ENCODE data around the gene VWF. TPM values are rescaled to one million over a fixed set of nuclear protein-coding genes. Genes with fewer than 3 reads are reported as not detected.
"Not testable (repeated sequence)": the region's sequence is repeated elsewhere in the genome, so short reads cannot be mapped to it uniquely, and the experiment has no call there.

VWF gene
- total RNA-seq, 2 experiments from 2014 or later: not detected

- no peaks in the 10 kb centered on the region for H3K4me1 Mint-ChIP-seq
- no peak overlapping the region for H3K27ac Mint-ChIP-seq
- no peaks in the 10 kb centered on the region for H3K27me3 Mint-ChIP-seq
- CTCF ChIA-PET: interaction anchor here (0.9 to 9.0 kb wide), 9 partner anchors 10 to 265 kb away, joined by 3 to 129 read pairs (median 5); no protein-coding TSS in a partner anchor
- no peaks in the 10 kb centered on the region for H3K36me3 Mint-ChIP-seq (ENCODE audit: low read depth)
- no peak overlapping the region for H3K4me3 Mint-ChIP-seq
- no peak for DNase-seq
- no peaks in the 10 kb centered on the region for H3K9me3 Mint-ChIP-seq
- POLR2A ChIA-PET: no interaction called here
These were observed 87.0 kb downstream of the VWF start for GRCh38 chr12:6037459-6037858.

GRCh38 chr12:6036509-6036908, 88.0 kb downstream of the VWF start:
- H3K9me3 Mint-ChIP-seq: no peaks in the 10 kb centered on the region
- DNase-seq: no peak
- ChIA-PET POLR2A (no interaction called here), CTCF (interaction anchor here (9.0 kb wide), 1 partner anchor 46 kb away, joined by 129 read pairs; no protein-coding TSS in a partner anchor)
- H3K4me1 Mint-ChIP-seq: no peaks in the 10 kb centered on the region
- H3K27me3 Mint-ChIP-seq: no peaks in the 10 kb centered on the region
- no peak overlapping the region for H3K4me3 Mint-ChIP-seq
- H3K36me3 Mint-ChIP-seq (ENCODE audit: low read depth): no peaks in the 10 kb centered on the region
- no peak overlapping the region for H3K27ac Mint-ChIP-seq

GRCh38 chr12:6034596-6034995, 89.9 kb downstream of the VWF start:
- CTCF ChIA-PET: interaction anchor here (9.0 kb wide), 1 partner anchor 44 kb away, joined by 129 read pairs; no protein-coding TSS in a partner anchor
- Mint-ChIP-seq H3K4me1 (no peaks in the 10 kb centered on the region), H3K9me3 (no peaks in the 10 kb centered on the region), H3K27ac (no peak overlapping the region), H3K4me3 (no peak overlapping the region), H3K27me3 (peaks cover 3% of the 10 kb centered on the region), H3K36me3 (ENCODE audit: low read depth) (no peaks in the 10 kb centered on the region)
- no peak for DNase-seq
- POLR2A ChIA-PET: no interaction called here

- H3K27ac Mint-ChIP-seq: no peak overlapping the region
- POLR2A ChIA-PET: no interaction called here
- H3K4me3 Mint-ChIP-seq: no peak overlapping the region
- no peaks in the 10 kb centered on the region for H3K4me1 Mint-ChIP-seq
- H3K9me3 Mint-ChIP-seq: no peaks in the 10 kb centered on the region
- no peak for DNase-seq
- H3K27me3 Mint-ChIP-seq: peaks cover 6% of the 10 kb centered on the region
- CTCF ChIA-PET: interaction anchor here (9.0 kb wide), 1 partner anchor 43 kb away, joined by 129 read pairs; no protein-coding TSS in a partner anchor
- no peaks in the 10 kb centered on the region for H3K36me3 Mint-ChIP-seq (ENCODE audit: low read depth)
These were observed 90.9 kb downstream of the VWF start for GRCh38 chr12:6033546-6033945.

GRCh38 chr12:6032726-6033125, 91.7 kb downstream of the VWF start:
- H3K36me3 Mint-ChIP-seq (ENCODE audit: low read depth): no peaks in the 10 kb centered on the region
- H3K4me3 Mint-ChIP-seq: no peak overlapping the region
- ChIA-PET CTCF (interaction anchor here (9.0 kb wide), 1 partner anchor 43 kb away, joined by 129 read pairs; no protein-coding TSS in a partner anchor), POLR2A (no interaction called here)
- no peak for DNase-seq
- no peak overlapping the region for H3K27ac Mint-ChIP-seq
- H3K27me3 Mint-ChIP-seq: peaks cover 6% of the 10 kb centered on the region
- no peaks in the 10 kb centered on the region for H3K4me1 Mint-ChIP-seq
- H3K9me3 Mint-ChIP-seq: no peaks in the 10 kb centered on the region

- Mint-ChIP-seq H3K4me1 (no peaks in the 10 kb centered on the region), H3K27me3 (peaks cover 10% of the 10 kb centered on the region), H3K36me3 (ENCODE audit: low read depth) (no peaks in the 10 kb centered on the region), H3K9me3 (no peaks in the 10 kb centered on the region), H3K27ac (no peak overlapping the region), H3K4me3 (no peak overlapping the region)
- CTCF ChIA-PET: interaction anchor here (1.6 kb wide), 1 partner anchor 42 kb away, joined by 4 read pairs; no protein-coding TSS in a partner anchor
- POLR2A ChIA-PET: no interaction called here
- DNase-seq: no peak
These were observed 93.5 kb downstream of the VWF start for GRCh38 chr12:6031001-6031400.

- no peaks in the 10 kb centered on the region for H3K9me3 Mint-ChIP-seq
- DNase-seq: no peak
- H3K27ac Mint-ChIP-seq: no peak overlapping the region
- no peaks in the 10 kb centered on the region for H3K36me3 Mint-ChIP-seq (ENCODE audit: low read depth)
- CTCF ChIA-PET: no interaction called here
- H3K4me1 Mint-ChIP-seq: no peaks in the 10 kb centered on the region
- H3K4me3 Mint-ChIP-seq: no peak overlapping the region
- POLR2A ChIA-PET: no interaction called here
- peaks cover 10% of the 10 kb centered on the region for H3K27me3 Mint-ChIP-seq
These were observed 94.4 kb downstream of the VWF start for GRCh38 chr12:6030081-6030480.

GRCh38 chr12:6029401-6029800, 95.1 kb downstream of the VWF start:
- Mint-ChIP-seq H3K27ac (no peak overlapping the region), H3K9me3 (no peaks in the 10 kb centered on the region), H3K27me3 (peaks cover 11% of the 10 kb centered on the region), H3K4me1 (no peaks in the 10 kb centered on the region), H3K4me3 (no peak overlapping the region), H3K36me3 (ENCODE audit: low read depth) (no peaks in the 10 kb centered on the region)
- CTCF ChIA-PET: no interaction called here
- POLR2A ChIA-PET: no interaction called here
- no peak for DNase-seq

- CTCF ChIA-PET: interaction anchor here (1.1 kb wide), 1 partner anchor 11 kb away, joined by 10 read pairs; no protein-coding TSS in a partner anchor
- no peak overlapping the region for H3K27ac Mint-ChIP-seq
- no peak for DNase-seq
- H3K4me3 Mint-ChIP-seq: no peak overlapping the region
- no peaks in the 10 kb centered on the region for H3K4me1 Mint-ChIP-seq
- POLR2A ChIA-PET: no interaction called here
- no peaks in the 10 kb centered on the region for H3K36me3 Mint-ChIP-seq (ENCODE audit: low read depth)
- H3K27me3 Mint-ChIP-seq: peaks cover 14% of the 10 kb centered on the region
- no peaks in the 10 kb centered on the region for H3K9me3 Mint-ChIP-seq
These were observed 97.5 kb downstream of the VWF start for GRCh38 chr12:6026998-6027397.

- CTCF ChIA-PET, DNase-seq, H3K4me1 Mint-ChIP-seq: not testable (repeated sequence)
These were observed 98.7 kb downstream of the VWF start for GRCh38 chr12:6025703-6026298.

GRCh38 chr12:6024066-6024465, 100.4 kb downstream of the VWF start:
- H3K4me1 Mint-ChIP-seq; CTCF ChIA-PET; H3K4me3 Mint-ChIP-seq; H3K27ac Mint-ChIP-seq; DNase-seq; POLR2A ChIA-PET; H3K9me3 Mint-ChIP-seq; H3K36me3 Mint-ChIP-seq (ENCODE audit: low read depth): not testable (repeated sequence)
- H3K27me3 Mint-ChIP-seq: peaks cover 14% of the 10 kb centered on the region

More at GRCh38 chr12:6025703-6026298, 98.7 kb downstream of the VWF start:
- H3K27ac Mint-ChIP-seq; H3K9me3 Mint-ChIP-seq; H3K4me3 Mint-ChIP-seq; POLR2A ChIA-PET; H3K36me3 Mint-ChIP-seq (ENCODE audit: low read depth): not testable (repeated sequence)
- H3K27me3 Mint-ChIP-seq: peaks cover 17% of the 10 kb centered on the region

GRCh38 chr12:6020930-6021329, 103.5 kb downstream of the VWF start:
- H3K27me3 Mint-ChIP-seq: peaks cover 6% of the 10 kb centered on the region
- no peaks in the 10 kb centered on the region for H3K9me3 Mint-ChIP-seq
- CTCF ChIA-PET: interaction anchor here (1.7 kb wide), 1 partner anchor 24 kb away, joined by 3 read pairs; no protein-coding TSS in a partner anchor

GRCh38 chr12:6020511-6020910, 104.0 kb downstream of the VWF start:
- H3K9me3 Mint-ChIP-seq; H3K27ac Mint-ChIP-seq; H3K27me3 Mint-ChIP-seq; H3K4me1 Mint-ChIP-seq; H3K36me3 Mint-ChIP-seq (ENCODE audit: low read depth); DNase-seq; CTCF ChIA-PET; POLR2A ChIA-PET; H3K4me3 Mint-ChIP-seq: not testable (repeated sequence)

More at GRCh38 chr12:6020930-6021329, 103.5 kb downstream of the VWF start:
- POLR2A ChIA-PET: no interaction called here
- Mint-ChIP-seq H3K36me3 (ENCODE audit: low read depth) (no peaks in the 10 kb centered on the region), H3K4me1 (no peaks in the 10 kb centered on the region), H3K4me3 (no peak overlapping the region), H3K27ac (no peak overlapping the region)
- DNase-seq: no peak

- CTCF ChIA-PET; H3K27ac Mint-ChIP-seq; H3K9me3 Mint-ChIP-seq; H3K36me3 Mint-ChIP-seq (ENCODE audit: low read depth); H3K4me3 Mint-ChIP-seq; POLR2A ChIA-PET; H3K27me3 Mint-ChIP-seq; H3K4me1 Mint-ChIP-seq; DNase-seq: not testable (repeated sequence)
These were observed 105.2 kb downstream of the VWF start for GRCh38 chr12:6019256-6019655.

Data from activated CD4-positive, alpha-beta memory T cell treated with anti-CD3 and anti-CD28 coated beads, Interleukin-2, amount 10 ng/mL, durations not matched to agents 7 days and 5 days (primary cell).